HEK293 (cell line): ENCODE measurements around the gene JUP.

Experiments used
- EGR2 ChIP-seq: fragments of 450-650 bp; formaldehyde crosslinking; IDR thresholded peaks from 2 replicates; pipeline ENCODE4 v1.5.1; 2016; ENCODE audit warnings: low read depth, missing biosample characterization, missing genetic modification characterization
- GLIS1 ChIP-seq: fragments of 450-650 bp; formaldehyde crosslinking; IDR thresholded peaks from 2 replicates; pipeline ENCODE4 v1.5.1; 2016; ENCODE audit warnings: missing biosample characterization, missing genetic modification characterization
- KLF9 ChIP-seq: fragments of 450-650 bp; formaldehyde crosslinking; IDR thresholded peaks from 2 replicates; pipeline ENCODE4 v1.5.1; 2016; ENCODE audit warnings: missing biosample characterization, missing genetic modification characterization, low read depth
- OVOL3 ChIP-seq: fragments of 450-650 bp; formaldehyde crosslinking; IDR thresholded peaks from 2 replicates; pipeline ENCODE4 v1.5.1; 2016; ENCODE audit warnings: missing biosample characterization, missing genetic modification characterization
- YY1 ChIP-seq: fragments of 450-650 bp; formaldehyde crosslinking; IDR thresholded peaks from 2 replicates; pipeline ENCODE4 v1.5.1; 2018; ENCODE audit warnings: missing biosample characterization, missing genetic modification characterization
- ZNF121 ChIP-seq: fragments of 450-650 bp; formaldehyde crosslinking; IDR thresholded peaks from 2 replicates; pipeline ENCODE4 v1.5.1; 2016; ENCODE audit warnings: missing biosample characterization, missing genetic modification characterization
- ZNF146 ChIP-seq: fragments of 450-650 bp; formaldehyde crosslinking; IDR thresholded peaks from 2 replicates; pipeline ENCODE4 v1.5.1; 2016; ENCODE audit warnings: missing biosample characterization, missing genetic modification characterization
- ZNF19 ChIP-seq: fragments of 450-650 bp; formaldehyde crosslinking; IDR thresholded peaks from 2 replicates; pipeline ENCODE4; 2016; ENCODE audit warnings: missing biosample characterization, missing genetic modification characterization, low read depth
- ZNF202 ChIP-seq: fragments of 450-650 bp; formaldehyde crosslinking; IDR thresholded peaks from 2 replicates; pipeline ENCODE4 v1.5.1; 2016; ENCODE audit warnings: missing biosample characterization, missing genetic modification characterization, borderline replicate concordance
- ZNF37A ChIP-seq: fragments of 450-650 bp; IDR thresholded peaks from 2 replicates; pipeline ENCODE4 v1.5.1; 2018; ENCODE audit warnings: missing biosample characterization, missing genetic modification characterization
- ZNF391 ChIP-seq: fragments of 450-650 bp; formaldehyde crosslinking; IDR thresholded peaks from 2 replicates; pipeline ENCODE4 v1.5.1; 2016; ENCODE audit warnings: low read depth, missing biosample characterization, missing genetic modification characterization, borderline replicate concordance
- ZNF404 ChIP-seq: fragments of 450-650 bp; formaldehyde crosslinking; IDR thresholded peaks from 2 replicates; pipeline ENCODE4 v1.5.1; 2017; ENCODE audit warnings: missing biosample characterization, missing genetic modification characterization
- ZNF501 ChIP-seq: fragments of 450-650 bp; formaldehyde crosslinking; IDR thresholded peaks from 2 replicates; pipeline ENCODE4 v1.5.1; 2016; ENCODE audit warnings: missing biosample characterization, missing genetic modification characterization
- ZNF596 ChIP-seq: fragments of 450-650 bp; IDR thresholded peaks from 2 replicates; pipeline ENCODE4 v1.5.0; 2018; ENCODE audit warnings: missing biosample characterization, mild to moderate bottlenecking, missing genetic modification characterization, moderate library complexity
- ZNF624 ChIP-seq: fragments of 450-650 bp; formaldehyde crosslinking; IDR thresholded peaks from 2 replicates; pipeline ENCODE4 v1.5.1; 2017; ENCODE audit warnings: missing biosample characterization, missing genetic modification characterization
- ZNF660 ChIP-seq: fragments of 450-650 bp; IDR thresholded peaks from 2 replicates; pipeline ENCODE4 v1.5.1; 2018; ENCODE audit warnings: missing biosample characterization, mild to moderate bottlenecking, missing genetic modification characterization
- ZNF677 ChIP-seq: fragments of 450-650 bp; IDR thresholded peaks from 2 replicates; pipeline ENCODE4 v1.5.0; 2018; ENCODE audit warnings: missing biosample characterization, mild to moderate bottlenecking, missing genetic modification characterization, moderate library complexity
- ZNF707 ChIP-seq: fragments of 450-650 bp; formaldehyde crosslinking; IDR thresholded peaks from 2 replicates; pipeline ENCODE4 v1.5.1; 2016; ENCODE audit warnings: missing biosample characterization, missing genetic modification characterization
- ZNF76 ChIP-seq: fragments of 450-650 bp; formaldehyde crosslinking; IDR thresholded peaks from 2 replicates; pipeline ENCODE4; 2016; ENCODE audit warnings: low read depth, missing biosample characterization, missing genetic modification characterization, borderline replicate concordance
- ZNF785 ChIP-seq: fragments of 450-650 bp; formaldehyde crosslinking; IDR thresholded peaks from 2 replicates; pipeline ENCODE4 v1.5.1; 2016; ENCODE audit warnings: missing biosample characterization, missing genetic modification characterization
- ZSCAN23 ChIP-seq: fragments of 450-650 bp; formaldehyde crosslinking; IDR thresholded peaks from 2 replicates; pipeline ENCODE4 v1.5.1; 2016; ENCODE audit warnings: missing biosample characterization, missing genetic modification characterization
- ZSCAN30 ChIP-seq: fragments of 450-650 bp; IDR thresholded peaks from 2 replicates; pipeline ENCODE4 v1.5.1; 2018; ENCODE audit warnings: missing biosample characterization, mild to moderate bottlenecking, missing genetic modification characterization, moderate library complexity
- ZXDB ChIP-seq: fragments of 450-650 bp; formaldehyde crosslinking; IDR thresholded peaks from 2 replicates; pipeline ENCODE4 v1.5.1; 2016; ENCODE audit warnings: missing biosample characterization, missing genetic modification characterization
- TF ChIP-seq, protein P1 (sequence below): fragments of 450-650 bp; formaldehyde crosslinking; IDR thresholded peaks from 2 replicates; pipeline ENCODE4 v1.5.1; 2016; ENCODE audit warnings: missing biosample characterization, missing genetic modification characterization
- TF ChIP-seq, protein P2 (sequence below): fragments of 450-650 bp; formaldehyde crosslinking; IDR thresholded peaks from 2 replicates; pipeline ENCODE4 v1.5.1; 2017; ENCODE audit warnings: missing biosample characterization, mild to moderate bottlenecking, missing genetic modification characterization, moderate library complexity
- TF ChIP-seq, protein P3 (sequence below): fragments of 450-650 bp; formaldehyde crosslinking; IDR thresholded peaks from 2 replicates; pipeline ENCODE4 v1.5.1; 2016; ENCODE audit warnings: missing biosample characterization, missing genetic modification characterization
- TF ChIP-seq, protein P4 (sequence below): fragments of 450-650 bp; formaldehyde crosslinking; IDR thresholded peaks from 2 replicates; pipeline ENCODE4 v1.5.1; 2016; ENCODE audit warnings: missing biosample characterization, missing genetic modification characterization, low read depth
- TF ChIP-seq, protein P5 (sequence below): fragments of 450-650 bp; formaldehyde crosslinking; IDR thresholded peaks from 2 replicates; pipeline ENCODE4 v1.5.1; 2016; ENCODE audit warnings: missing biosample characterization, missing genetic modification characterization

Gene JUP

DNA sequence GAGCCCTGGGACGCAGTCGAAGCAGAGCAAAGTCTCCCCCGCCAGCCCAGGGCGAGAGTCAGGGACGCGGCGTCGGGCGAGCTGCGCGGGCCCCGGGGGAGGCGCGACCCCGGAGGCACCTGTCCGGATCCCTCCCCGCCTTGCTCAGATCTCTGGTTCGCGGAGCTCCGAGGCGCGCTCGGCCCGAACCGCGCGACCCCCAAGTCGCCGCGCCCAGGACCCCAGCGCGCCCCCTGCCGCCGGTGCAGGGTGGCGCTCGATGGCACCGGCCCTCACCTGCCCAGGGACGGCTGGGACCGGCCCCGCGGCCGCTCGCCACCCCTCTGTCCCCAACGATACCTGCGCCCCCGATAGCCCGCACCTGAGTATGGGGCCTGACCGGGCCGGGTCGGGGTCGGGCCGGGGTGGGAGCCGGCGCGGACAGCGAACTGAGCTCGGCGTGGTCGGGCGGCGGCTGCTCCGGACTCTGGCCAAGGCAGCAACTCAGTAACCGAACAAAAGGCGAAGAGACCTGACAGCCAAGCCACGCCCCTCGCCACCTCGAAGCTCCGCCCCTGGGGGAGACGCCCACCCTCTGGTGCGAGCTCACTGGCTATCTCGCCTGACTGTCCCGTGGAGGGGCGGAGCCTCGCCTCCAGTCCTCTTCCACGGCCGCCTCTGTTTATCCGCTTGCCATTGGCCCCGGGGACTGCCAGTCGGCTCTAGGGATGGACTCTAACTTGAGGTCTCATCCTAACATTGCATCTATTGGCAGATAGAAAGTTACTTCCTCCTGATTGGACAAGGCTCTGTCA lies at the start of gene JUP (continued):
- TF ChIP-seq, protein P1, sequence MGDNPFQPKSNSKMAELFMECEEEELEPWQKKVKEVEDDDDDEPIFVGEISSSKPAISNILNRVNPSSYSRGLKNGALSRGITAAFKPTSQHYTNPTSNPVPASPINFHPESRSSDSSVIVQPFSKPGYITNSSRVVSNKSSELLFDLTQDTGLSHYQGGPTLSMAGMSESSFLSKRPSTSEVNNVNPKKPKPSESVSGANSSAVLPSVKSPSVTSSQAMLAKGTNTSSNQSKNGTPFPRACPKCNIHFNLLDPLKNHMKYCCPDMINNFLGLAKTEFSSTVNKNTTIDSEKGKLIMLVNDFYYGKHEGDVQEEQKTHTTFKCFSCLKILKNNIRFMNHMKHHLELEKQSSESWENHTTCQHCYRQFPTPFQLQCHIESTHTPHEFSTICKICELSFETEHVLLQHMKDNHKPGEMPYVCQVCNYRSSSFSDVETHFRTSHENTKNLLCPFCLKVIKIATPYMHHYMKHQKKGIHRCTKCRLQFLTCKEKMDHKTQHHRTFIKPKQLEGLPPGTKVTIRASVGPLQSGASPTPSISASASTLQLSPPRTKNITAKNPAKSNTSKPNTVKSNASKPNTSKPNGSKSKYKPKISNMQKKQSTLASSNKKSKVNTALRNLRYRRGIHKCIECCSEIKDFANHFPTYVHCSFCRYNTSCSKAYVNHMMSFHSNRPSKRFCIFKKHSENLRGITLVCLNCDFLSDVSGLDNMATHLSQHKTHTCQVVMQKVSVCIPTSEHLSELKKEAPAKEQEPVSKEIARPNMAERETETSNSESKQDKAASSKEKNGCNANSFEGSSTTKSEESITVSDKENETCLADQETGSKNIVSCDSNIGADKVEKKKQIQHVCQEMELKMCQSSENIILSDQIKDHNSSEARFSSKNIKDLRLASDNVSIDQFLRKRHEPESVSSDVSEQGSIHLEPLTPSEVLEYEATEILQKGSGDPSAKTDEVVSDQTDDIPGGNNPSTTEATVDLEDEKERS (tag by site-specific recombination): no peak
- TF ChIP-seq ZNF785 (tag by site-specific recombination) (0 out of 2 replicates have a peak, but pooled peaks have one; percentile 24), EGR2 (tag by site-specific recombination) (no peak), ZNF660 (0 out of 2 replicates have a peak, but pooled peaks have one; percentile 85), ZNF624 (tag by site-specific recombination) (no peak), ZNF202 (tag by site-specific recombination) (no peak), ZNF596 (peak; percentile 68; the same call in 1 of the 2 replicates), ZNF707 (tag by site-specific recombination) (no peak), ZNF404 (tag by site-specific recombination) (no peak), ZSCAN23 (no peak), ZNF677 (tag by site-specific recombination) (peak; percentile 74), ZNF121 (tag by site-specific recombination) (no peak), ZNF391 (tag by site-specific recombination) (no peak), ZNF76 (tag by site-specific recombination) (no peak), ZNF501 (tag by site-specific recombination) (no peak), ZNF19 (tag by site-specific recombination) (no peak), ZXDB (tag by site-specific recombination) (no peak), ZNF146 (no peak), ZNF37A (tag by site-specific recombination) (no peak), YY1 (0 out of 2 replicates have a peak, but pooled peaks have one; percentile 50), ZSCAN30 (tag by site-specific recombination) (peak; percentile 94), KLF9 (tag by site-specific recombination) (peak; percentile 92), GLIS1 (no peak), OVOL3 (no peak)
- TF ChIP-seq, protein P2, sequence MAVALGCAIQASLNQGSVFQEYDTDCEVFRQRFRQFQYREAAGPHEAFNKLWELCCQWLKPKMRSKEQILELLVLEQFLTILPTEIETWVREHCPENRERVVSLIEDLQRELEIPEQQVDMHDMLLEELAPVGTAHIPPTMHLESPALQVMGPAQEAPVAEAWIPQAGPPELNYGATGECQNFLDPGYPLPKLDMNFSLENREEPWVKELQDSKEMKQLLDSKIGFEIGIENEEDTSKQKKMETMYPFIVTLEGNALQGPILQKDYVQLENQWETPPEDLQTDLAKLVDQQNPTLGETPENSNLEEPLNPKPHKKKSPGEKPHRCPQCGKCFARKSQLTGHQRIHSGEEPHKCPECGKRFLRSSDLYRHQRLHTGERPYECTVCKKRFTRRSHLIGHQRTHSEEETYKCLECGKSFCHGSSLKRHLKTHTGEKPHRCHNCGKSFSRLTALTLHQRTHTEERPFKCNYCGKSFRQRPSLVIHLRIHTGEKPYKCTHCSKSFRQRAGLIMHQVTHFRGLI (tag by site-specific recombination): no peak
- TF ChIP-seq, protein P3, sequence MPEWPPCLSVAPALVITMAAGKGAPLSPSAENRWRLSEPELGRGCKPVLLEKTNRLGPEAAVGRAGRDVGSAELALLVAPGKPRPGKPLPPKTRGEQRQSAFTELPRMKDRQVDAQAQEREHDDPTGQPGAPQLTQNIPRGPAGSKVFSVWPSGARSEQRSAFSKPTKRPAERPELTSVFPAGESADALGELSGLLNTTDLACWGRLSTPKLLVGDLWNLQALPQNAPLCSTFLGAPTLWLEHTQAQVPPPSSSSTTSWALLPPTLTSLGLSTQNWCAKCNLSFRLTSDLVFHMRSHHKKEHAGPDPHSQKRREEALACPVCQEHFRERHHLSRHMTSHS (tag by site-specific recombination): no peak
- TF ChIP-seq, protein P4, sequence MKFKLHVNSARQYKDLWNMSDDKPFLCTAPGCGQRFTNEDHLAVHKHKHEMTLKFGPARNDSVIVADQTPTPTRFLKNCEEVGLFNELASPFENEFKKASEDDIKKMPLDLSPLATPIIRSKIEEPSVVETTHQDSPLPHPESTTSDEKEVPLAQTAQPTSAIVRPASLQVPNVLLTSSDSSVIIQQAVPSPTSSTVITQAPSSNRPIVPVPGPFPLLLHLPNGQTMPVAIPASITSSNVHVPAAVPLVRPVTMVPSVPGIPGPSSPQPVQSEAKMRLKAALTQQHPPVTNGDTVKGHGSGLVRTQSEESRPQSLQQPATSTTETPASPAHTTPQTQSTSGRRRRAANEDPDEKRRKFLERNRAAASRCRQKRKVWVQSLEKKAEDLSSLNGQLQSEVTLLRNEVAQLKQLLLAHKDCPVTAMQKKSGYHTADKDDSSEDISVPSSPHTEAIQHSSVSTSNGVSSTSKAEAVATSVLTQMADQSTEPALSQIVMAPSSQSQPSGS (tag by site-specific recombination): no peak
- TF ChIP-seq, protein P5, sequence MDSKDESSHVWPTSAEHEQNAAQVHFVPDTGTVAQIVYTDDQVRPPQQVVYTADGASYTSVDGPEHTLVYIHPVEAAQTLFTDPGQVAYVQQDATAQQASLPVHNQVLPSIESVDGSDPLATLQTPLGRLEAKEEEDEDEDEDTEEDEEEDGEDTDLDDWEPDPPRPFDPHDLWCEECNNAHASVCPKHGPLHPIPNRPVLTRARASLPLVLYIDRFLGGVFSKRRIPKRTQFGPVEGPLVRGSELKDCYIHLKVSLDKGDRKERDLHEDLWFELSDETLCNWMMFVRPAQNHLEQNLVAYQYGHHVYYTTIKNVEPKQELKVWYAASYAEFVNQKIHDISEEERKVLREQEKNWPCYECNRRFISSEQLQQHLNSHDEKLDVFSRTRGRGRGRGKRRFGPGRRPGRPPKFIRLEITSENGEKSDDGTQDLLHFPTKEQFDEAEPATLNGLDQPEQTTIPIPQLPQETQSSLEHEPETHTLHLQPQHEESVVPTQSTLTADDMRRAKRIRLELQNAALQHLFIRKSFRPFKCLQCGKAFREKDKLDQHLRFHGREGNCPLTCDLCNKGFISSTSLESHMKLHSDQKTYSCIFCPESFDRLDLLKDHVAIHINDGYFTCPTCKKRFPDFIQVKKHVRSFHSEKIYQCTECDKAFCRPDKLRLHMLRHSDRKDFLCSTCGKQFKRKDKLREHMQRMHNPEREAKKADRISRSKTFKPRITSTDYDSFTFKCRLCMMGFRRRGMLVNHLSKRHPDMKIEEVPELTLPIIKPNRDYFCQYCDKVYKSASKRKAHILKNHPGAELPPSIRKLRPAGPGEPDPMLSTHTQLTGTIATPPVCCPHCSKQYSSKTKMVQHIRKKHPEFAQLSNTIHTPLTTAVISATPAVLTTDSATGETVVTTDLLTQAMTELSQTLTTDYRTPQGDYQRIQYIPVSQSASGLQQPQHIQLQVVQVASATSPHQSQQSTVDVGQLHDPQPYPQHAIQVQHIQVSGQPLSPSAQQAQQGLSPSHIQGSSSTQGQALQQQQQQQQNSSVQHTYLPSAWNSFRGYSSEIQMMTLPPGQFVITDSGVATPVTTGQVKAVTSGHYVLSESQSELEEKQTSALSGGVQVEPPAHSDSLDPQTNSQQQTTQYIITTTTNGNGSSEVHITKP: no peak
